ENCODE results near the gene SLC25A1.

The SLC25A1 gene

GRCh38 chr22:19137384-19138216 is 40.9 kb downstream of the SLC25A1 start:
- no peak for DNase-seq (ENCODE audit: low read depth)

- no peak for DNase-seq (ENCODE audit: low read depth)
Observed at GRCh38 chr22:19136915-19137314, 41.6 kb downstream of the SLC25A1 start.

GRCh38 chr22:19134874-19135273 is 43.7 kb downstream of the SLC25A1 start:
- DNase-seq (ENCODE audit: low read depth), result no peak

GRCh38 chr22:19134176-19134831 is 44.2 kb downstream of the SLC25A1 start:
- DNase-seq (ENCODE audit: low read depth), result no peak

- DNase-seq (ENCODE audit: low read depth), result no peak
Observed at GRCh38 chr22:19133561-19133960, 45.0 kb downstream of the SLC25A1 start.

GRCh38 chr22:19132693-19133400 is 45.7 kb downstream of the SLC25A1 start:
- no peak for DNase-seq (ENCODE audit: low read depth)

- no peak for DNase-seq (ENCODE audit: low read depth)
Observed at GRCh38 chr22:19132153-19132552, 46.4 kb downstream of the SLC25A1 start.

GRCh38 chr22:19131685-19132015 is 46.9 kb downstream of the SLC25A1 start:
- no peak for DNase-seq (ENCODE audit: low read depth)

GRCh38 chr22:19130959-19131684 is 47.4 kb downstream of the SLC25A1 start, which contains the start of gene TSSK2:
Gene TSSK2, plus strand, starts transcription at chr22:19131308. Its CDS starts 92 bp downstream, at chr22:19131400.
- DNase-seq (ENCODE audit: low read depth), result no peak

- no peak for DNase-seq (ENCODE audit: low read depth)
Observed at GRCh38 chr22:19129871-19130270, 48.7 kb downstream of the SLC25A1 start.

- no peak for DNase-seq (ENCODE audit: low read depth)
Observed at GRCh38 chr22:19128946-19129727, 49.4 kb downstream of the SLC25A1 start.

- no peak for DNase-seq (ENCODE audit: low read depth)
Observed at GRCh38 chr22:19128009-19128401, 50.5 kb downstream of the SLC25A1 start.

GRCh38 chr22:19127329-19128008 is 51.1 kb downstream of the SLC25A1 start:
- no peak for DNase-seq (ENCODE audit: low read depth)

GRCh38 chr22:19126309-19127273 is 51.9 kb downstream of the SLC25A1 start:
- DNase-seq (ENCODE audit: low read depth), result no peak
